T-helper 2 cell treated with Interferon-gamma antibody and Interleukin-4, amounts not matched to agents 5 μg/mL and 100 μg/mL, for 36 hours (primary cell): ENCODE data around the gene CHST11.

Experiments
- DNase-seq: peaks from one replicate; pipeline ENCODE4 v3.0.0; 2021; ENCODE audit warnings: low spot score
- H3K27ac Mint-ChIP-seq: one replicate; pipeline ENCODE4 v1.8.0; 2021; ENCODE audit warnings: mild to moderate bottlenecking, mixed read lengths
- H3K27me3 Mint-ChIP-seq: one replicate; pipeline ENCODE4 v1.8.0; 2021; ENCODE audit warnings: low read depth, mixed read lengths
- H3K36me3 Mint-ChIP-seq: one replicate; pipeline ENCODE4 v1.8.0; 2021; ENCODE audit warnings: low read depth, mixed read lengths
- H3K4me1 Mint-ChIP-seq: one replicate; pipeline ENCODE4 v1.8.0; 2021; ENCODE audit warnings: low read depth, mixed read lengths
- H3K4me3 Mint-ChIP-seq: one replicate; pipeline ENCODE4 v1.8.0; 2022; ENCODE audit warnings: mild to moderate bottlenecking, moderate library complexity, mixed read lengths
- H3K9me3 Mint-ChIP-seq: one replicate; pipeline ENCODE4 v1.8.0; 2021; ENCODE audit warnings: mixed read lengths

Gene CHST11

GRCh38 chr12:104472748-104473147, 16.0 kb downstream of the CHST11 start:
- peaks cover 42% of the 10 kb centered on the region for H3K36me3 Mint-ChIP-seq
- H3K27me3 Mint-ChIP-seq = no peaks in the 10 kb centered on the region
- no peak for DNase-seq
- peak overlapping the region; percentile 62 for H3K27ac Mint-ChIP-seq
- peak overlapping the region; percentile 73 for H3K4me3 Mint-ChIP-seq
- H3K4me1 Mint-ChIP-seq = peaks cover 81% of the 10 kb centered on the region
- peaks cover 19% of the 10 kb centered on the region for H3K9me3 Mint-ChIP-seq

DNA sequence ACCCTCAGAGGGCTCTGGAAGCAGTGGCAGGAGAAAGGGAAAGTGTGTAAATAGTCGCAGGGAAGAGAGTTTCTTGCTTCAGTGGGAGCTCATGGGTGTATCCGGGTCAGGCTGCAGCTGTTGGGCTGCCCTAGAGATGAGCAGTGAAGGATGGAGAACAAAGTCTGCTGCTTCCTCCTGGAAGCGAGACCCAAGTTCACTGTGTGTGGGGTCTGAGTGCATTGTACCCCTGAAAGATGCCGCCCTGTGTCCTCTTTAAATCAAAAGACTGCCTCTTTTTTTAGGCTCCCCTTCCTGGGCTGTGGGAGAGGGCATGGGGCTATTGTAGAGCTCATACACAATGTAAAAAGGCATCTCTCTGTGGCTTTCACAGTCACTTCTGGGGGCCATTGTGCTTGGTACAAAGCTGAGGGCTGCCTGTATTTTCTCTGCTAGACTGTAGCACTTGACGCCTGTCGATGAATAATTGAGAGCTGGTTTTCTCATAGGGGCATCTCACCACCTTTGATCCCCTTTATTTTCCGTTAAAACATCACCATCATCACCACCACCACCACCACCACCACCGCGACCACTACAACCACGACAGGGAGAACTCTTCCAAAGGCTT, 16.7 kb downstream of the CHST11 start:
- peaks cover 81% of the 10 kb centered on the region for H3K4me1 Mint-ChIP-seq
- DNase-seq = no peak
- peaks cover 19% of the 10 kb centered on the region for H3K9me3 Mint-ChIP-seq
- H3K4me3 Mint-ChIP-seq = peak overlapping the region; percentile 73
- H3K27me3 Mint-ChIP-seq = no peaks in the 10 kb centered on the region
- peaks cover 40% of the 10 kb centered on the region for H3K36me3 Mint-ChIP-seq
- peak overlapping the region; percentile 62 for H3K27ac Mint-ChIP-seq

- H3K36me3 Mint-ChIP-seq = peaks cover 41% of the 10 kb centered on the region
- DNase-seq = no peak
- H3K27me3 Mint-ChIP-seq = no peaks in the 10 kb centered on the region
- H3K9me3 Mint-ChIP-seq = peaks cover 10% of the 10 kb centered on the region
- H3K4me3 Mint-ChIP-seq = no peak overlapping the region
- no peak overlapping the region for H3K27ac Mint-ChIP-seq
- peaks cover 80% of the 10 kb centered on the region for H3K4me1 Mint-ChIP-seq
Observed at GRCh38 chr12:104475271-104475670, 18.5 kb downstream of the CHST11 start.

DNA sequence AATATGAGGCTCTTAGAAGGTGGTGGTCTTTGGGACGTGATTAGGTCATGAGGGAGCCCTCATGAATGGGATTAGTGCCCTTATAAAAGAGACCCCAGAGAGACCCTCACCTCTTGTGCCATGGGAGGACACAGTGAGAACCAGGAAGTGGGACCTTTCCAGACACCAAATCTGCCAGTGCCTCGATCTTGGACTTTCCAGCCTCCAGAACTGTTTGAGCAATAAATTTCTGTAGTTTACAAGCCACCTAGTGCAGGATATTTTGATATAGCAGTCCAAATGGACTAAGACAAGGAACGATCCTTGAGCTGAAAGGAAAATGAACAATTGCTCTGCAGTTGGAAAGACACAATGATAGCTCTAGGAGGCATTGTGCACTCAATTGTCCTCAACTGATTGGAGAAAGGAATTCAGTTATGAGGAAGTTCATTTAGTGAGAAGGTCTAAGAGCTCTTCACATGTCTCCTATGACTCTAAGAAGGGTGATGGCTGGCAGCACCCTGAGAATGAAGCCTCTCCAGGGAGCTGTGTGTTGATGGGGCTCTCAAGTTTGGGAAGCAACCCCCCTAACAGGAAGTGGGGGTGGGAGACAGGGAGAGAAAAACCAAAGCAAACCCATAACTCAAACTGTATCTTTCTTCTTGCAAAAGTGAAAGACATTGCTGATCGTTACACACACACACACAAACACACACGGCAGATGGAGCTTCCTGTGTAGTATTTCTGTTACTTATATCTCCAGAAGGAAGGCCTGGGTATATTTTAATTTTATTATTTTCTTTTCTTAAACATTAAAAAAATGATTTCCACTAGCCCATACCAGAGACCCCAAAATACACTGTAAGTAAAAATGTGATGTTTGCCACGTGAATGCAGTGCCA, 21.0 kb downstream of the CHST11 start:
- no peaks in the 10 kb centered on the region for H3K9me3 Mint-ChIP-seq
- peaks cover 40% of the 10 kb centered on the region for H3K36me3 Mint-ChIP-seq
- peaks cover 81% of the 10 kb centered on the region for H3K4me1 Mint-ChIP-seq
- peak overlapping the region; percentile 86 for H3K4me3 Mint-ChIP-seq
- H3K27ac Mint-ChIP-seq = peak overlapping the region; percentile 95
- no peak for DNase-seq
- H3K27me3 Mint-ChIP-seq = no peaks in the 10 kb centered on the region

- H3K4me3 Mint-ChIP-seq = peak overlapping the region; percentile 86
- H3K4me1 Mint-ChIP-seq = peaks cover 81% of the 10 kb centered on the region
- H3K9me3 Mint-ChIP-seq = no peaks in the 10 kb centered on the region
- peaks cover 46% of the 10 kb centered on the region for H3K36me3 Mint-ChIP-seq
- no peak for DNase-seq
- H3K27ac Mint-ChIP-seq = peak overlapping the region; percentile 95
- H3K27me3 Mint-ChIP-seq = no peaks in the 10 kb centered on the region
Observed at GRCh38 chr12:104478396-104479122, 21.8 kb downstream of the CHST11 start.

DNA sequence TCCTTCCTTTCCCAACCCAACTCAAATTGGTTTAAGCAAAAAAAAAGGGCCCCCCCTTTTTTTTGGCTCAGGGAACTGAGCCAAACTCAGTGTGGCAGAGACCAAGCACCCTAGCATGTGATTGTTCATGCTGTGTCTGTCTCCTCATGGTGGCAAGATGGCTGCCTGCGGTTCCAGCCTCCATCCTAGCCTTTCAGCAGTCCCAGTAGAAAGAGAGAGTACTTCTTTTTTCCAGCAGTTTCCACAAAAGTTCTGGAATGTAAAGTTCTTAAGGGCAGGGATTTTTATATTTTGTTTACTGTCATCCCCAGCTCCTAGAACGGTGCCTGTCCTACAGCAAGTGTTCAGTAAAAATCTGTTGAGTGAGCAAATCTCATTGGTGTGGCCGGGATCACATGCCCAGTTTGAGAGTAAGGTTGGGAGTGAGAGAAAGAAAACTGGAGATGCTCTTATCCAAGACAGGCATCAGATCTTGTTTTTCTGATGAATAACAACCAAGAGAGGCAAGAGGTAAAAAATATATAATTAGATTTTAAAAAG, 22.4 kb downstream of the CHST11 start:
- H3K36me3 Mint-ChIP-seq = peaks cover 53% of the 10 kb centered on the region
- H3K27me3 Mint-ChIP-seq = no peaks in the 10 kb centered on the region
- peaks cover 81% of the 10 kb centered on the region for H3K4me1 Mint-ChIP-seq
- peak overlapping the region; percentile 86 for H3K4me3 Mint-ChIP-seq
- H3K9me3 Mint-ChIP-seq = no peaks in the 10 kb centered on the region
- DNase-seq = no peak
- peak overlapping the region; percentile 95 for H3K27ac Mint-ChIP-seq

- Mint-ChIP-seq H3K27me3 (no peaks in the 10 kb centered on the region), H3K4me3 (peak overlapping the region; percentile 17), H3K36me3 (peaks cover 57% of the 10 kb centered on the region), H3K4me1 (peaks cover 83% of the 10 kb centered on the region), H3K9me3 (no peaks in the 10 kb centered on the region), H3K27ac (peak overlapping the region; percentile 67)
- DNase-seq = no peak
Observed at GRCh38 chr12:104480012-104480411, 23.3 kb downstream of the CHST11 start.

GRCh38 chr12:104480826-104481440, 24.2 kb downstream of the CHST11 start:
- Mint-ChIP-seq H3K4me1 (peaks cover 88% of the 10 kb centered on the region), H3K36me3 (peaks cover 62% of the 10 kb centered on the region)

GRCh38 chr12:104482113-104482512, 25.4 kb downstream of the CHST11 start:
- DNase-seq = no peak
- H3K9me3 Mint-ChIP-seq = no peaks in the 10 kb centered on the region
- H3K27ac Mint-ChIP-seq = peak overlapping the region; percentile 42
- H3K4me1 Mint-ChIP-seq = peaks cover 93% of the 10 kb centered on the region
- H3K36me3 Mint-ChIP-seq = peaks cover 69% of the 10 kb centered on the region
- H3K4me3 Mint-ChIP-seq = peak overlapping the region; percentile 6
- H3K27me3 Mint-ChIP-seq = no peaks in the 10 kb centered on the region

More at GRCh38 chr12:104480826-104481440, 24.2 kb downstream of the CHST11 start:
- Mint-ChIP-seq H3K27ac (peak overlapping the region; percentile 46), H3K27me3 (no peaks in the 10 kb centered on the region), H3K4me3 (peak overlapping the region; percentile 20), H3K9me3 (no peaks in the 10 kb centered on the region)
- DNase-seq = no peak

DNA sequence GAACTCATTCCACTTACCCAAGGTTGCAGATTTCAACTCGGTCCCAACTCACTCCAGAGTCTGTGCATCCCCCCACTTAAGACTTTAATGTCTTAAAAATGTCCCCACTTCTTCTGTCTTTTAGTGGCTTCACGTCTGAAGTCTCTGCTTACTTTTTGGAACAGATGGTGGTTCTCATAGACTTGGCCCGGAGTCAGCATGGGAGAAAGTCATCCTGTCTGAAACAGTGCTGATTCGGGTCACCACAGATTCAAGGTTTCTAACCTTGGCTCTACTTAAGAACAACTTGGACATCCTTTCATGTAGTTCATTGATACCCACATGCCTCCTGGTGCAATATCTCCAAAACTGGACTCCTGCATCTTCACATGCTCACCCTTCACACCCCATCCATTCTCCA, 26.0 kb downstream of the CHST11 start:
- H3K4me3 Mint-ChIP-seq = peak overlapping the region; percentile 22
- no peaks in the 10 kb centered on the region for H3K9me3 Mint-ChIP-seq
- DNase-seq = no peak
- peak overlapping the region; percentile 26 for H3K27ac Mint-ChIP-seq
- H3K27me3 Mint-ChIP-seq = no peaks in the 10 kb centered on the region
- H3K4me1 Mint-ChIP-seq = peaks cover 92% of the 10 kb centered on the region
- peaks cover 70% of the 10 kb centered on the region for H3K36me3 Mint-ChIP-seq

- H3K27me3 Mint-ChIP-seq = no peaks in the 10 kb centered on the region
- peaks cover 89% of the 10 kb centered on the region for H3K4me1 Mint-ChIP-seq
- no peak for DNase-seq
- H3K4me3 Mint-ChIP-seq = peak overlapping the region; percentile 67
- H3K36me3 Mint-ChIP-seq = peaks cover 72% of the 10 kb centered on the region
- no peaks in the 10 kb centered on the region for H3K9me3 Mint-ChIP-seq
- H3K27ac Mint-ChIP-seq = no peak overlapping the region
Observed at GRCh38 chr12:104484079-104484478, 27.3 kb downstream of the CHST11 start.

GRCh38 chr12:104485651-104486362, 29.1 kb downstream of the CHST11 start:
- peak; percentile 53 for DNase-seq
- Mint-ChIP-seq H3K4me3 (peak overlapping the region; percentile 67), H3K27ac (peak overlapping the region; percentile 82), H3K4me1 (peaks cover 89% of the 10 kb centered on the region), H3K27me3 (no peaks in the 10 kb centered on the region), H3K36me3 (peaks cover 71% of the 10 kb centered on the region), H3K9me3 (no peaks in the 10 kb centered on the region)

DNA sequence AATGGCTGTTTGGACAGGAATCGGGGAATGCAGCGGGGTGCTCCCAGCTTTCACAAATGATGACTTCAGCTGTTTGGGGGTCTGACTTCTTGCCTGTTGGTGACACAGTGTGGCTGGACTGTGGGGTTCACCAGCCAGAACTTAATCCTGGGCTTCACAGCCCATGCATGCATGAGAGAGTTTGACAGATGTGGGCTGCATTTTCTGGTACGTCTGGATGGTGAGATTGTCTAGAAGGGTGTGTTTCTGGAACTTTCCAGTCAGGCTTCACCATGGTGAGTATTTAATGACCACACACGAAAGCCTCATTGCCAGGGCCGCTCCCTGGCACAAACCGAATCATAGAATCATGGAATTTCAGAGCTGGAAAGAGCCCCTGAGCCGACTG, 29.6 kb downstream of the CHST11 start:
- H3K4me3 Mint-ChIP-seq = peak overlapping the region; percentile 67
- peaks cover 89% of the 10 kb centered on the region for H3K4me1 Mint-ChIP-seq
- no peaks in the 10 kb centered on the region for H3K9me3 Mint-ChIP-seq
- peaks cover 70% of the 10 kb centered on the region for H3K36me3 Mint-ChIP-seq
- no peak for DNase-seq
- no peaks in the 10 kb centered on the region for H3K27me3 Mint-ChIP-seq
- H3K27ac Mint-ChIP-seq = peak overlapping the region; percentile 82
